Hepatocyte (in vitro differentiated cells): ENCODE data around the gene SHC3. TPM values are rescaled to one million over a fixed set of nuclear protein-coding genes. Genes with fewer than 3 reads are reported as not detected.

ENCODE experiments used
- DNase-seq: peaks from one replicate; pipeline ENCODE4 v3.0.0-alpha.2; 2016; ENCODE audit warnings: low spot score
- H2AFZ ChIP-seq: fragments of 200-600 bp; sonication (generic); 2 replicates; pipeline ENCODE4 v1.6.0; 2016; ENCODE audit warnings: antibody characterized with exemption, mild to moderate bottlenecking
- H3K27ac ChIP-seq: fragments of 200-600 bp; sonication (generic); 2 replicates; pipeline ENCODE4 v1.5.1; 2016; ENCODE audit warnings: mild to moderate bottlenecking
- H3K27me3 ChIP-seq: fragments of 200-600 bp; sonication (generic); 2 replicates; pipeline ENCODE4 v1.6.1; 2016
- H3K36me3 ChIP-seq: fragments of 200-600 bp; sonication (generic); replicated peaks from 2 replicates; pipeline ENCODE4 v1.5.1; 2016; ENCODE audit warnings: low read depth; ENCODE audit not compliant: insufficient read depth
- H3K4me1 ChIP-seq: fragments of 200-600 bp; sonication (generic); 2 replicates; pipeline ENCODE4 v1.5.1; 2016; ENCODE audit warnings: mild to moderate bottlenecking, moderate library complexity; ENCODE audit not compliant: insufficient read depth
- H3K4me2 ChIP-seq: fragments of 200-600 bp; sonication (generic); 2 replicates; pipeline ENCODE4 v1.6.0; 2016
- H3K4me3 ChIP-seq: fragments of 200-600 bp; sonication (generic); 2 replicates; pipeline ENCODE4 v1.5.1; 2016; ENCODE audit warnings: mild to moderate bottlenecking
- H3K79me2 ChIP-seq: fragments of 200-600 bp; sonication (generic); 2 replicates; pipeline ENCODE4 v1.6.0; 2017; ENCODE audit warnings: mild to moderate bottlenecking
- H3K9me2 ChIP-seq: fragments of 200-600 bp; sonication (generic); replicated peaks from 2 replicates; pipeline ENCODE4 v1.6.0; 2017; ENCODE audit warnings: mild to moderate bottlenecking; ENCODE audit not compliant: insufficient read depth
- H3K9me3 ChIP-seq: fragments of 200-600 bp; sonication (generic); 2 replicates; pipeline ENCODE4 v1.5.1; 2016; ENCODE audit warnings: low read depth, mild to moderate bottlenecking
- H4K20me1 ChIP-seq: fragments of 200-600 bp; sonication (generic); 2 replicates; pipeline ENCODE4 v1.6.0; 2016; ENCODE audit warnings: mild to moderate bottlenecking; ENCODE audit not compliant: insufficient read depth, poor library complexity, severe bottlenecking
- CTCF ChIP-seq: fragments of 200-600 bp; sonication (generic); IDR thresholded peaks from 2 replicates; pipeline ENCODE4 v1.5.1; 2016; ENCODE audit warnings: antibody characterized with exemption, mild to moderate bottlenecking; ENCODE audit not compliant: poor library complexity
- EZH2 ChIP-seq: fragments of 200-600 bp; sonication (generic); IDR thresholded peaks from 2 replicates; pipeline ENCODE4 v1.6.1; 2016; ENCODE audit warnings: antibody characterized with exemption, mild to moderate bottlenecking, borderline replicate concordance
- EZH2phosphoT487 ChIP-seq: fragments of 200-600 bp; sonication (generic); IDR thresholded peaks from one replicate; pipeline ENCODE4 v1.6.1; 2018; ENCODE audit warnings: antibody characterized with exemption, mild to moderate bottlenecking, low read depth, moderate library complexity; ENCODE audit not compliant: unreplicated experiment, severe bottlenecking
- WGBS: methylation state at CpG from one replicate; pipeline ENCODE4 v1.1.6; 2016; ENCODE audit warnings: low lambda C conversion rate; ENCODE audit errors: missing lambda C conversion rate; 5-methylcytosine and 5-hydroxymethylcytosine counted together
- polyA plus RNA-seq: library from polyadenylated mRNA; unstranded; fragments of >200 nt; fragmentation: Nextera tagmentation; extraction: Ambion mirVana; gene quantifications from 2 replicates; pipeline ENCODE4 v1.2.1, GENCODE V29; 2016
- total RNA-seq: library from RNA; depleted of rRNA; stranded (reverse); fragments of >200 nt; gene quantifications from 2 replicates; pipeline ENCODE4 v1.2.3, GENCODE V29; 2014

Gene SHC3
- total and polyA plus RNA-seq, 2 experiments from 2014 or later = 1.5 to 1.8 TPM

DNA sequence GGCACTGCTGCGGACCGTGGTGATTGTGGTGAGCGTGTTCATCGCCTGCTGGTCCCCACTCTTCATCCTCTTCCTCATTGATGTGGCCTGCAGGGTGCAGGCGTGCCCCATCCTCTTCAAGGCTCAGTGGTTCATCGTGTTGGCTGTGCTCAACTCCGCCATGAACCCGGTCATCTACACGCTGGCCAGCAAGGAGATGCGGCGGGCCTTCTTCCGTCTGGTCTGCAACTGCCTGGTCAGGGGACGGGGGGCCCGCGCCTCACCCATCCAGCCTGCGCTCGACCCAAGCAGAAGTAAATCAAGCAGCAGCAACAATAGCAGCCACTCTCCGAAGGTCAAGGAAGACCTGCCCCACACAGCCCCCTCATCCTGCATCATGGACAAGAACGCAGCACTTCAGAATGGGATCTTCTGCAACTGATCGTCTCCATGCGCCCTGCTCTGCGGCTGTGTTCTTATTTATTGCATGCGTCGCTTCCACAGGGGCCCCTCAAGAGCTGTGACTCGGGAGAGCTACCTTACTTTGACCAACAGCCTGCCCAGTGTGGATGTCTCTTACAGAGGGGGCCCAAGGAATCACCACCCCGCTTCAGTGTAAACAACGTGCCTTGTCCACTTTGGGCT, 176.6 kb downstream of the SHC3 start:
- TF ChIP-seq EZH2 = no peak
- no peak for TF ChIP-seq EZH2phosphoT487
- TF ChIP-seq CTCF = no peak
- H3K4me2 ChIP-seq = no peak overlapping the region
- no peak overlapping the region for H3K4me3 ChIP-seq
- H3K27me3 ChIP-seq = no peaks in the 10 kb centered on the region
- DNase-seq = no peak
- peaks cover 11% of the 10 kb centered on the region for H4K20me1 ChIP-seq
- H3K9me2 ChIP-seq = no peaks in the 10 kb centered on the region
- H3K9me3 ChIP-seq = no peaks in the 10 kb centered on the region
- H3K36me3 ChIP-seq = no peaks in the 10 kb centered on the region
- H3K27ac ChIP-seq = no peak overlapping the region
- peaks cover 50% of the 10 kb centered on the region for H3K79me2 ChIP-seq
- no peak overlapping the region for H2AFZ ChIP-seq
- peaks cover 17% of the 10 kb centered on the region for H3K4me1 ChIP-seq
- WGBS = 95% methylated on average over 27 of the region's 27 CpGs

- Histone ChIP-seq H3K79me2 (peaks cover 58% of the 10 kb centered on the region), H4K20me1 (peaks cover 11% of the 10 kb centered on the region), H3K9me3 (no peaks in the 10 kb centered on the region), H3K36me3 (no peaks in the 10 kb centered on the region), H3K27ac (peak overlapping the region; percentile 24), H3K4me1 (peaks cover 19% of the 10 kb centered on the region), H3K4me3 (no peak overlapping the region), H3K4me2 (peak overlapping the region; percentile 68), H3K27me3 (no peaks in the 10 kb centered on the region), H2AFZ (peak overlapping the region; percentile 29), H3K9me2 (no peaks in the 10 kb centered on the region)
- peak; percentile 82 for TF ChIP-seq CTCF
- no peak for TF ChIP-seq EZH2
- DNase-seq = peak; percentile 92
- 45% methylated on average over 52 of the region's 52 CpGs for WGBS
Measured at GRCh38 chr9:89000973-89001916, 177.4 kb downstream of the SHC3 start.

GRCh38 chr9:89000371-89000781, 178.2 kb downstream of the SHC3 start:
- WGBS = 80% methylated on average over 9 of the region's 9 CpGs
- Histone ChIP-seq H2AFZ (no peak overlapping the region), H3K4me2 (peak overlapping the region; percentile 68), H4K20me1 (peaks cover 18% of the 10 kb centered on the region), H3K27ac (peak overlapping the region; percentile 24), H3K4me3 (no peak overlapping the region), H3K79me2 (peaks cover 67% of the 10 kb centered on the region), H3K9me3 (no peaks in the 10 kb centered on the region), H3K9me2 (no peaks in the 10 kb centered on the region), H3K4me1 (peaks cover 19% of the 10 kb centered on the region), H3K27me3 (no peaks in the 10 kb centered on the region), H3K36me3 (no peaks in the 10 kb centered on the region)
- TF ChIP-seq CTCF (no peak), EZH2 (no peak), EZH2phosphoT487 (no peak)
- no peak for DNase-seq
